Measurements from ENCODE around the gene APOL1.
"Not testable (repeated sequence)": the region's sequence is repeated elsewhere in the genome, so short reads cannot be mapped to it uniquely, and the experiment has no call there.

DNA sequence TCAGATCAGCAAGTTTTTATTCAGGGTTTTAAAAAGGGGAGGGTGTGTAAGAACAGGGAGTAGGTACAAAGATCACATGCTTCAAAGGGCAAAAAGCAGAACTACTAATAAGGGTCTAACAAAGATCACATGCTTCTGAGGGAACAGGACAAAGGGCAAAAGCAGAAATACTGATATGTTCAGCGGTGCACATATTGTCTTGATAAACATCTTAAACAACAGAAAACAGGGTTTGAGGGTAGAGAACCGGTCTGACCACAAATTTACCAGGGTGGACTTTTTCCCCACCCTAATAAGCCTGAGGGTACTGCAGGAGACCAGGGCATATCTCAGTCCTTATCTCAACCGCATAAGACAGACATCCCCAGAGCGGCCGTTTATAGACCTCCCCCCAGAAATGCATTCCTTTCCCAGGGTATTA lies 43.4 kb upstream of the APOL1 start:
- not testable (repeated sequence) for TF ChIP-seq ZFX (IDR thresholded peaks at IDR 0.05); EZH2 (IDR thresholded peaks at IDR 0.05); POLR2A (IDR thresholded peaks at IDR 0.05; ENCODE audit: borderline replicate concordance, extremely low read depth, insufficient read depth, insufficient read length); EZH2phosphoT487 (IDR thresholded peaks at IDR 0.05; ENCODE audit: borderline replicate concordance)
- TF ChIP-seq, protein P1, sequence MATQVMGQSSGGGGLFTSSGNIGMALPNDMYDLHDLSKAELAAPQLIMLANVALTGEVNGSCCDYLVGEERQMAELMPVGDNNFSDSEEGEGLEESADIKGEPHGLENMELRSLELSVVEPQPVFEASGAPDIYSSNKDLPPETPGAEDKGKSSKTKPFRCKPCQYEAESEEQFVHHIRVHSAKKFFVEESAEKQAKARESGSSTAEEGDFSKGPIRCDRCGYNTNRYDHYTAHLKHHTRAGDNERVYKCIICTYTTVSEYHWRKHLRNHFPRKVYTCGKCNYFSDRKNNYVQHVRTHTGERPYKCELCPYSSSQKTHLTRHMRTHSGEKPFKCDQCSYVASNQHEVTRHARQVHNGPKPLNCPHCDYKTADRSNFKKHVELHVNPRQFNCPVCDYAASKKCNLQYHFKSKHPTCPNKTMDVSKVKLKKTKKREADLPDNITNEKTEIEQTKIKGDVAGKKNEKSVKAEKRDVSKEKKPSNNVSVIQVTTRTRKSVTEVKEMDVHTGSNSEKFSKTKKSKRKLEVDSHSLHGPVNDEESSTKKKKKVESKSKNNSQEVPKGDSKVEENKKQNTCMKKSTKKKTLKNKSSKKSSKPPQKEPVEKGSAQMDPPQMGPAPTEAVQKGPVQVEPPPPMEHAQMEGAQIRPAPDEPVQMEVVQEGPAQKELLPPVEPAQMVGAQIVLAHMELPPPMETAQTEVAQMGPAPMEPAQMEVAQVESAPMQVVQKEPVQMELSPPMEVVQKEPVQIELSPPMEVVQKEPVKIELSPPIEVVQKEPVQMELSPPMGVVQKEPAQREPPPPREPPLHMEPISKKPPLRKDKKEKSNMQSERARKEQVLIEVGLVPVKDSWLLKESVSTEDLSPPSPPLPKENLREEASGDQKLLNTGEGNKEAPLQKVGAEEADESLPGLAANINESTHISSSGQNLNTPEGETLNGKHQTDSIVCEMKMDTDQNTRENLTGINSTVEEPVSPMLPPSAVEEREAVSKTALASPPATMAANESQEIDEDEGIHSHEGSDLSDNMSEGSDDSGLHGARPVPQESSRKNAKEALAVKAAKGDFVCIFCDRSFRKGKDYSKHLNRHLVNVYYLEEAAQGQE (IDR thresholded peaks at IDR 0.05; ENCODE audit: low read depth): not testable (repeated sequence)
- TF ChIP-seq, protein P2, sequence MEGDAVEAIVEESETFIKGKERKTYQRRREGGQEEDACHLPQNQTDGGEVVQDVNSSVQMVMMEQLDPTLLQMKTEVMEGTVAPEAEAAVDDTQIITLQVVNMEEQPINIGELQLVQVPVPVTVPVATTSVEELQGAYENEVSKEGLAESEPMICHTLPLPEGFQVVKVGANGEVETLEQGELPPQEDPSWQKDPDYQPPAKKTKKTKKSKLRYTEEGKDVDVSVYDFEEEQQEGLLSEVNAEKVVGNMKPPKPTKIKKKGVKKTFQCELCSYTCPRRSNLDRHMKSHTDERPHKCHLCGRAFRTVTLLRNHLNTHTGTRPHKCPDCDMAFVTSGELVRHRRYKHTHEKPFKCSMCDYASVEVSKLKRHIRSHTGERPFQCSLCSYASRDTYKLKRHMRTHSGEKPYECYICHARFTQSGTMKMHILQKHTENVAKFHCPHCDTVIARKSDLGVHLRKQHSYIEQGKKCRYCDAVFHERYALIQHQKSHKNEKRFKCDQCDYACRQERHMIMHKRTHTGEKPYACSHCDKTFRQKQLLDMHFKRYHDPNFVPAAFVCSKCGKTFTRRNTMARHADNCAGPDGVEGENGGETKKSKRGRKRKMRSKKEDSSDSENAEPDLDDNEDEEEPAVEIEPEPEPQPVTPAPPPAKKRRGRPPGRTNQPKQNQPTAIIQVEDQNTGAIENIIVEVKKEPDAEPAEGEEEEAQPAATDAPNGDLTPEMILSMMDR (IDR thresholded peaks at IDR 0.05 in 2 of 3, conservative IDR thresholded peaks at IDR 0.05 in 1 of 3; ENCODE audit: borderline replicate concordance in 1 of 3, insufficient read depth in 1 of 3, low read depth in 2 of 3, low read length in 2 of 3): not testable (repeated sequence)

Data from HCT116 (cell line).